Prostate gland (tissue), 2 donors: ENCODE data around the gene MAN2B2. TPM values are rescaled to one million over a fixed set of nuclear protein-coding genes. Genes with fewer than 3 reads are reported as not detected.

Experiments
- DNase-seq: peaks from one replicate; pipeline ENCODE4 v3.0.0-alpha.2; 2019; ENCODE audit warnings: low spot score
- H3K27ac ChIP-seq, 2 donors: fragments of 200-600 bp; sonication (generic); 2 replicates each; pipeline ENCODE4 v1.5.1; 2017 to 2019
- H3K27me3 ChIP-seq: fragments of 200-600 bp; sonication (generic); replicated peaks from 2 replicates; pipeline ENCODE4 v1.5.1; 2019; ENCODE audit not compliant: insufficient read depth
- H3K36me3 ChIP-seq, 2 donors: fragments of 200-600 bp; sonication (generic); 1 replicate in 1 of 2; 2 replicates in 1 of 2; pipeline versions ENCODE4 v1.5.1 to v1.8.1; 2017 to 2019
- H3K4me1 ChIP-seq: fragments of 200-600 bp; sonication (generic); replicated peaks from 2 replicates; pipeline ENCODE4 v1.5.1; 2019
- H3K4me3 ChIP-seq, 2 donors: fragments of 200-600 bp; sonication (generic); 2 replicates each; pipeline ENCODE4 v1.5.1; 2017 to 2019
- H3K9me3 ChIP-seq: fragments of 200-600 bp; sonication (generic); 2 replicates; pipeline ENCODE4 v1.5.1; 2017
- CTCF ChIP-seq, 4 experiments: fragments of 200-600 bp in 2 of 4; fragments of 450-650 bp in 2 of 4; sonication (generic) in 2 of 4; IDR thresholded peaks; 1 replicate in 3 of 4; 2 replicates in 1 of 4; pipeline ENCODE4 v1.5.1; 2016 to 2019; ENCODE audit warnings: antibody characterized with exemption in 4 of 4, mild to moderate bottlenecking in 2 of 4, moderate library complexity in 2 of 4
- POLR2A ChIP-seq: fragments of 450-650 bp; IDR thresholded peaks from one replicate; pipeline ENCODE4 v1.6.1; 2016; ENCODE audit warnings: antibody characterized with exemption, mild to moderate bottlenecking
- POLR2AphosphoS5 ChIP-seq: sonication (generic); formaldehyde crosslinking; IDR thresholded peaks from one replicate; pipeline ENCODE4 v1.6.1; 2017; ENCODE audit warnings: antibody characterized with exemption
- WGBS: methylation state at CpG from one replicate; pipeline ENCODE4 v1.1.5; 2018; 5-methylcytosine and 5-hydroxymethylcytosine counted together
- intact Hi-C: fragments of 100-400 bp; cut with DNase I; formaldehyde crosslinking; loops from one replicate; pipeline ENCODE4 v1.14.2; 2022
- total RNA-seq, 2 donors: library from RNA; depleted of rRNA; stranded (reverse); fragments of >200 nt; gene quantifications; one replicate each; pipeline ENCODE4 v1.1.0, GENCODE V29; 2016

Gene MAN2B2
- total RNA-seq, 2 donors from 2014 or later = 52.7 to 69.5 TPM

- Histone ChIP-seq H3K36me3 (no peaks in the 10 kb centered on the region), H3K4me1 (no peaks in the 10 kb centered on the region), H3K9me3 (no peaks in the 10 kb centered on the region), H3K4me3 (no peak overlapping the region), H3K27ac (no peak overlapping the region), H3K27me3 (no peaks in the 10 kb centered on the region)
- TF ChIP-seq POLR2AphosphoS5 (no peak), CTCF (IDR thresholded peaks at IDR 0.05) (no peak), POLR2A (no peak)
- intact Hi-C loops = no loop called here
- no peak for DNase-seq
- WGBS = 95% methylated on average over 3 of the region's 3 CpGs
Measured at GRCh38 chr4:6662591-6662990, 87.6 kb downstream of the MAN2B2 start.

- no peaks in the 10 kb centered on the region for H3K36me3 ChIP-seq
- DNase-seq = no peak
- peak overlapping the region; percentile 2 to 12 for H3K4me3 ChIP-seq
- no peaks in the 10 kb centered on the region for H3K9me3 ChIP-seq
- H3K27ac ChIP-seq = no peak overlapping the region
- H3K27me3 ChIP-seq = no peaks in the 10 kb centered on the region
- H3K4me1 ChIP-seq = no peaks in the 10 kb centered on the region
- intact Hi-C loops = no loop called here
- WGBS = 16% methylated on average over 55 of the region's 55 CpGs
- TF ChIP-seq CTCF (IDR thresholded peaks at IDR 0.05) = no peak
- no peak for TF ChIP-seq POLR2AphosphoS5
- no peak for TF ChIP-seq POLR2A
Measured at GRCh38 chr4:6663596-6664393, 88.8 kb downstream of the MAN2B2 start.

GRCh38 chr4:6665320-6665654 is 90.3 kb downstream of the MAN2B2 start:
- H3K9me3 ChIP-seq = no peaks in the 10 kb centered on the region
- no peak for DNase-seq
- intact Hi-C loops = no loop called here

GRCh38 chr4:6668391-6668790 is 93.4 kb downstream of the MAN2B2 start:
- WGBS = 84% methylated on average over 11 of the region's 11 CpGs
- intact Hi-C loops = no loop called here
- H3K4me3 ChIP-seq = no peak overlapping the region
- no peaks in the 10 kb centered on the region for H3K27me3 ChIP-seq
- H3K36me3 ChIP-seq = no peaks in the 10 kb centered on the region
- H3K4me1 ChIP-seq = no peaks in the 10 kb centered on the region
- H3K27ac ChIP-seq = no peak overlapping the region
- DNase-seq = no peak
- TF ChIP-seq CTCF (IDR thresholded peaks at IDR 0.05) = no peak
- TF ChIP-seq POLR2AphosphoS5 = no peak
- no peak for TF ChIP-seq POLR2A
- no peaks in the 10 kb centered on the region for H3K9me3 ChIP-seq

More at GRCh38 chr4:6665320-6665654, 90.3 kb downstream of the MAN2B2 start:
- Histone ChIP-seq H3K4me1 (no peaks in the 10 kb centered on the region), H3K27ac (no peak overlapping the region), H3K4me3 (no peak overlapping the region), H3K27me3 (no peaks in the 10 kb centered on the region), H3K36me3 (no peaks in the 10 kb centered on the region)
- TF ChIP-seq CTCF (IDR thresholded peaks at IDR 0.05) (no peak), POLR2AphosphoS5 (no peak), POLR2A (no peak)
- 97% methylated on average over 9 of the region's 9 CpGs for WGBS

GRCh38 chr4:6671648-6672047 is 96.7 kb downstream of the MAN2B2 start:
- Histone ChIP-seq H3K4me1 (peaks cover 18% of the 10 kb centered on the region), H3K27me3 (no peaks in the 10 kb centered on the region), H3K27ac (no peak overlapping the region), H3K9me3 (no peaks in the 10 kb centered on the region), H3K36me3 (no peaks in the 10 kb centered on the region), H3K4me3 (no peak overlapping the region)
- no peak for DNase-seq
- 100% methylated on average over 1 of the region's 1 CpG for WGBS
- intact Hi-C loops = loop anchor here (5.0 kb wide), 1 partner anchor 36 kb away; the partner anchor contains the start of gene MRFAP1L1
- TF ChIP-seq POLR2A (no peak), POLR2AphosphoS5 (no peak), CTCF (IDR thresholded peaks at IDR 0.05) (no peak)
